Prostate gland (tissue), 2 donors: ENCODE results near the gene PLA2G2E. TPM values are rescaled to one million over a fixed set of nuclear protein-coding genes. Genes with fewer than 3 reads are reported as not detected.
"Not testable (repeated sequence)": the region's sequence is repeated elsewhere in the genome, so short reads cannot be mapped to it uniquely, and the experiment has no call there.

Experiments
- DNase-seq: peaks from one replicate; pipeline ENCODE4 v3.0.0-alpha.2; 2019; ENCODE audit warnings: low spot score
- H3K27ac ChIP-seq, 2 donors: fragments of 200-600 bp; sonication (generic); 2 replicates each; pipeline ENCODE4 v1.5.1; 2017 to 2019
- H3K27me3 ChIP-seq: fragments of 200-600 bp; sonication (generic); replicated peaks from 2 replicates; pipeline ENCODE4 v1.5.1; 2019; ENCODE audit not compliant: insufficient read depth
- H3K36me3 ChIP-seq, 2 donors: fragments of 200-600 bp; sonication (generic); 1 replicate in 1 of 2; 2 replicates in 1 of 2; pipeline versions ENCODE4 v1.5.1 to v1.8.1; 2017 to 2019
- H3K4me1 ChIP-seq: fragments of 200-600 bp; sonication (generic); replicated peaks from 2 replicates; pipeline ENCODE4 v1.5.1; 2019
- H3K4me3 ChIP-seq, 2 donors: fragments of 200-600 bp; sonication (generic); 2 replicates each; pipeline ENCODE4 v1.5.1; 2017 to 2019
- H3K9me3 ChIP-seq: fragments of 200-600 bp; sonication (generic); 2 replicates; pipeline ENCODE4 v1.5.1; 2017
- CTCF ChIP-seq, 4 experiments: fragments of 200-600 bp in 2 of 4; fragments of 450-650 bp in 2 of 4; sonication (generic) in 2 of 4; IDR thresholded peaks; 1 replicate in 3 of 4; 2 replicates in 1 of 4; pipeline ENCODE4 v1.5.1; 2016 to 2019; ENCODE audit warnings: antibody characterized with exemption in 4 of 4, mild to moderate bottlenecking in 2 of 4, moderate library complexity in 2 of 4
- POLR2A ChIP-seq: fragments of 450-650 bp; IDR thresholded peaks from one replicate; pipeline ENCODE4 v1.6.1; 2016; ENCODE audit warnings: antibody characterized with exemption, mild to moderate bottlenecking
- POLR2AphosphoS5 ChIP-seq: sonication (generic); formaldehyde crosslinking; IDR thresholded peaks from one replicate; pipeline ENCODE4 v1.6.1; 2017; ENCODE audit warnings: antibody characterized with exemption
- WGBS: methylation state at CpG from one replicate; pipeline ENCODE4 v1.1.5; 2018; 5-methylcytosine and 5-hydroxymethylcytosine counted together
- intact Hi-C: fragments of 100-400 bp; cut with DNase I; formaldehyde crosslinking; loops from one replicate; pipeline ENCODE4 v1.14.2; 2022
- total RNA-seq, 2 donors: library from RNA; depleted of rRNA; stranded (reverse); fragments of >200 nt; gene quantifications; one replicate each; pipeline ENCODE4 v1.1.0, GENCODE V29; 2016

The PLA2G2E gene
- total RNA-seq, 2 donors from 2014 or later: not detected

- under 1% methylated on average over 79 of the region's 97 CpGs for WGBS
- DNase-seq: peak; percentile 98
- Histone ChIP-seq H3K27me3 (no peaks in the 10 kb centered on the region), H3K4me1 (no peaks in the 10 kb centered on the region), H3K27ac (peak within 1 kb of the TSS; percentile 87 to 93), H3K9me3 (no peaks in the 10 kb centered on the region), H3K4me3 (peak within 1 kb of the TSS; percentile 67 to 96), H3K36me3 (no peaks in the 10 kb centered on the region)
- intact Hi-C loops: loop anchor here (10.0 kb wide), 1 partner anchor 148 kb away; no protein-coding TSS in a partner anchor
- TF ChIP-seq POLR2AphosphoS5 (peak; percentile 99), CTCF (IDR thresholded peaks at IDR 0.05) (peak; percentile 90 to 99 (median 97)), POLR2A (peak; percentile 91)
These were observed 41.0 kb downstream of the PLA2G2E start, which contains the start of gene OTUD3 for GRCh38 chr1:19882111-19883071. Gene OTUD3 (plus strand): TSS chr1:19882395. CDS start chr1:19882514, 119 bp downstream.

GRCh38 chr1:19880841-19881240, 42.6 kb downstream of the PLA2G2E start:
- not testable (repeated sequence) for H3K36me3 ChIP-seq, H3K4me1 ChIP-seq, H3K4me3 ChIP-seq, H3K27me3 ChIP-seq, H3K27ac ChIP-seq, DNase-seq, H3K9me3 ChIP-seq
- 96% methylated on average over 5 of the region's 5 CpGs for WGBS
- intact Hi-C loops: loop anchor here (10.0 kb wide), 1 partner anchor 146 kb away; no protein-coding TSS in a partner anchor

- Histone ChIP-seq H3K9me3 (no peaks in the 10 kb centered on the region), H3K36me3 (no peaks in the 10 kb centered on the region), H3K4me1 (no peaks in the 10 kb centered on the region), H3K27ac (no peak overlapping the region), H3K4me3 (no peak overlapping the region), H3K27me3 (no peaks in the 10 kb centered on the region)
- no peak for DNase-seq
- TF ChIP-seq POLR2A (no peak), POLR2AphosphoS5 (no peak), CTCF (IDR thresholded peaks at IDR 0.05) (no peak)
- 84% methylated on average over 4 of the region's 4 CpGs for WGBS
- intact Hi-C loops: loop anchor here (10.0 kb wide), 1 partner anchor 145 kb away; no protein-coding TSS in a partner anchor
These were observed 43.8 kb downstream of the PLA2G2E start for GRCh38 chr1:19879661-19880060.

GRCh38 chr1:19879227-19879626, 44.2 kb downstream of the PLA2G2E start:
- intact Hi-C loops: no loop called here
- Histone ChIP-seq H3K36me3 (no peaks in the 10 kb centered on the region), H3K27ac (no peak overlapping the region), H3K27me3 (no peaks in the 10 kb centered on the region), H3K4me1 (no peaks in the 10 kb centered on the region), H3K4me3 (no peak overlapping the region), H3K9me3 (no peaks in the 10 kb centered on the region)
- no peak for TF ChIP-seq POLR2AphosphoS5
- TF ChIP-seq CTCF (IDR thresholded peaks at IDR 0.05): no peak
- no peak for TF ChIP-seq POLR2A
- no peak for DNase-seq
- WGBS: 96% methylated on average over 4 of the region's 4 CpGs

GRCh38 chr1:19878637-19878985, 44.8 kb downstream of the PLA2G2E start:
- intact Hi-C loops: no loop called here
- H3K9me3 ChIP-seq: no peaks in the 10 kb centered on the region
- 57% methylated on average over 12 of the region's 12 CpGs for WGBS
- H3K36me3 ChIP-seq: no peaks in the 10 kb centered on the region
- TF ChIP-seq POLR2A (no peak), CTCF (IDR thresholded peaks at IDR 0.05) (no peak), POLR2AphosphoS5 (no peak)
- no peaks in the 10 kb centered on the region for H3K27me3 ChIP-seq
- H3K27ac ChIP-seq: peak overlapping the region; percentile 59 to 66
- peak; percentile 39 for DNase-seq
- H3K4me3 ChIP-seq: peak overlapping the region in 1 of 2 donors; percentile 10
- no peaks in the 10 kb centered on the region for H3K4me1 ChIP-seq
